PC-3 (cell line): Measurements from ENCODE around the gene LRCH1. TPM values are rescaled to one million over a fixed set of nuclear protein-coding genes. Genes with fewer than 3 reads are reported as not detected.
A peak's percentile ranks its signal among the peaks of the same experiment; 100 is the strongest.

ENCODE experiments used
- ATAC-seq: fragments of 200-7000 bp; cut with Tn5 transposase; 2 replicates; pipeline ENCODE4 v1.9.1; 2020; ENCODE audit warnings: mild to moderate bottlenecking, moderate library complexity
- BruUV-seq: library from RNA; stranded (reverse); fragments of 400-500 nt; replicated peaks from 2 replicates; lab custom pipeline; 2021; lab: Mats Ljungman, UMichigan
- CTCF ChIA-PET: fragments of 300-600 bp; sonication (Branson Sonifier 250); formaldehyde crosslinking; loops from one replicate; lab custom pipeline; 2022; ENCODE audit warnings: antibody characterized with exemption; lab: Charles Lee
- POLR2A ChIA-PET: fragments of 300-600 bp; sonication (Branson Sonifier 250); formaldehyde crosslinking; loops from one replicate; lab custom pipeline; 2022; ENCODE audit warnings: antibody characterized with exemption; ENCODE audit not compliant: unreplicated experiment; lab: Charles Lee
- DNase-seq: peaks from one replicate; pipeline ENCODE4 v3.0.0-alpha.2; 2015
- H2AFZ ChIP-seq: fragments of 300-600 bp; sonication (generic); 2 replicates; pipeline ENCODE4 v1.6.0; 2016; ENCODE audit warnings: antibody characterized with exemption, low read length
- H3F3A ChIP-seq: fragments of 300-600 bp; sonication (generic); one replicate; pipeline ENCODE4 v1.6.0; 2017; ENCODE audit warnings: antibody characterized with exemption, low read length, control low read depth, mild to moderate bottlenecking; ENCODE audit not compliant: unreplicated experiment
- H3K27ac ChIP-seq: fragments of 300-600 bp; sonication (generic); 2 replicates; pipeline ENCODE4 v1.5.1; 2016; ENCODE audit warnings: mild to moderate bottlenecking, low read length
- H3K27me3 ChIP-seq: fragments of 300-600 bp; sonication (generic); 2 replicates; pipeline ENCODE4 v1.6.1; 2016; ENCODE audit warnings: low read length, mixed read lengths
- H3K36me3 ChIP-seq: fragments of 300-600 bp; sonication (generic); 2 replicates; pipeline ENCODE4 v1.6.1; 2016; ENCODE audit warnings: low read depth, mixed run types, low read length, mixed read lengths
- H3K4me1 ChIP-seq: fragments of 300-600 bp; sonication (generic); 2 replicates; pipeline ENCODE4 v1.5.1; 2016; ENCODE audit warnings: low read length; ENCODE audit not compliant: insufficient read depth
- H3K4me2 ChIP-seq: fragments of 300-600 bp; sonication (generic); 2 replicates; pipeline ENCODE4 v1.6.0; 2016; ENCODE audit warnings: low read length
- H3K4me3 ChIP-seq: fragments of 300-600 bp; sonication (generic); 2 replicates; pipeline ENCODE4 v1.5.1; 2016; ENCODE audit warnings: mild to moderate bottlenecking, low read length, mixed read lengths
- H3K79me2 ChIP-seq: fragments of 300-600 bp; sonication (generic); 2 replicates; pipeline ENCODE4 v1.6.1; 2017; ENCODE audit warnings: low read length, mixed read lengths
- H3K9ac ChIP-seq: fragments of 300-600 bp; sonication (generic); 2 replicates; pipeline ENCODE4 v1.6.0; 2016; ENCODE audit warnings: mild to moderate bottlenecking, low read length
- H3K9me2 ChIP-seq: fragments of 300-600 bp; sonication (generic); replicated peaks from 2 replicates; pipeline ENCODE4 v1.6.1; 2016; ENCODE audit warnings: mixed run types, low read length, mixed read lengths
- H3K9me3 ChIP-seq: fragments of 300-600 bp; sonication (generic); 2 replicates; pipeline ENCODE4 v1.6.1; 2016; ENCODE audit warnings: low read length, mixed read lengths
- H4K20me1 ChIP-seq: fragments of 300-600 bp; sonication (generic); 2 replicates; pipeline ENCODE4 v1.6.1; 2016; ENCODE audit warnings: low read length, mixed read lengths
- CTCF ChIP-seq: fragments of 300-600 bp; sonication (generic); conservative IDR thresholded peaks from 2 replicates; pipeline ENCODE4 v1.5.1; 2017; ENCODE audit warnings: antibody characterized with exemption, low read depth, mild to moderate bottlenecking, low read length
- EZH2 ChIP-seq: fragments of 300-600 bp; sonication (generic); IDR thresholded peaks from one replicate; pipeline ENCODE4 v1.6.1; 2017; ENCODE audit warnings: antibody characterized with exemption, mild to moderate bottlenecking, low read length; ENCODE audit not compliant: unreplicated experiment
- EZH2phosphoT487 ChIP-seq: fragments of 300-600 bp; sonication (generic); IDR thresholded peaks from 2 replicates; pipeline ENCODE4 v1.6.1; 2018; ENCODE audit warnings: mild to moderate bottlenecking, antibody characterized with exemption, low read length, borderline replicate concordance
- intact Hi-C: fragments of 100-400 bp; cut with micrococcal nuclease; formaldehyde crosslinking; loops from 2 replicates; pipeline ENCODE4 v1.9.0; 2023
- total RNA-seq: library from RNA; depleted of rRNA; stranded (reverse); fragments of >200 nt; gene quantifications from 2 replicates; pipeline ENCODE4 v1.2.3, GENCODE V29; 2014

Gene LRCH1
- total RNA-seq, 1 experiment from 2014 or later, result 4.3 TPM

- no peak overlapping the region for H3K9ac ChIP-seq
Measured at GRCh38 chr13:46551410-46552302, 1.3 kb upstream of the LRCH1 start.

DNA sequence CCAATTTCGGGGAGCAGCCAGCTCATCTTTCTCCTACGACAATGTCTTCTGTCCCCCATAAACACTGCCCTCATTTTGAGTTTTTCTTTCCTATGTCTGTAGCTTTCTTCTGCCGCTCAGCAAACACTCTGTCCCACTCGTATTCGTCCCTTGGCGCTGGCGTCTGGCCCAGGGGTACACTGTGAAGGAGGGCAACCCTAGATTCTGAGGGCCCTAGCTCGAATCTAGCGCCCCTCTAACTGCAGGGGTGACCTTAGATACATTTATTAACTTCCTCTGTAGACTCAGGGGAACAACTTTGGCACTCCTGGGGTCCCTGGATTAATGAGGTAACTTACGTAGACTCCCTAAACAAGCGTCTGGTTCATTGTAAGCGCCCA lies 677 bp upstream of the LRCH1 start:
- Histone ChIP-seq H3K4me1 (peaks cover 20% of the 10 kb centered on the region), H3K9ac (peak overlapping the region; percentile 91), H3K4me3 (peak overlapping the region; percentile 77), H3K27me3 (no peaks in the 10 kb centered on the region), H3K9me3 (no peaks in the 10 kb centered on the region), H3K36me3 (no peaks in the 10 kb centered on the region; the same call in 1 of the 2 replicates), H3K9me2 (no peaks in the 10 kb centered on the region), H3K4me2 (peak overlapping the region; percentile 95), H4K20me1 (peaks cover 11% of the 10 kb centered on the region; the same call in 1 of the 2 replicates), H3K79me2 (peaks cover 41% of the 10 kb centered on the region), H2AFZ (peak overlapping the region; percentile 96), H3K27ac (no peak overlapping the region), H3F3A (no peaks in the 10 kb centered on the region)
- no peak for DNase-seq
- no peak for TF ChIP-seq EZH2phosphoT487
- no peak for TF ChIP-seq CTCF
- TF ChIP-seq EZH2, result no peak
- ChIA-PET CTCF (interaction anchor here (0.7 to 1.0 kb wide), 2 partner anchors 51 to 169 kb away, joined by 3 to 6 read pairs; no protein-coding TSS in a partner anchor), POLR2A (no interaction called here)
- ATAC-seq, result no peak
- intact Hi-C loops, result loop anchor here (5.0 to 10.0 kb wide), 2 partner anchors 50 to 113 kb away; no protein-coding TSS in a partner anchor
- BruUV-seq, result no TSS peak

More at GRCh38 chr13:46551410-46552302, 1.3 kb upstream of the LRCH1 start:
- TF ChIP-seq EZH2 (no peak), CTCF (peak; percentile 82), EZH2phosphoT487 (no peak)
- ChIA-PET CTCF (interaction anchor here (0.7 to 1.0 kb wide), 2 partner anchors 51 to 169 kb away, joined by 3 to 6 read pairs; no protein-coding TSS in a partner anchor), POLR2A (no interaction called here)
- peak overlapping the region; percentile 77 for H3K4me3 ChIP-seq
- H3K9me2 ChIP-seq, result no peaks in the 10 kb centered on the region
- peak; percentile 76 for DNase-seq
- H3K4me2 ChIP-seq, result peak overlapping the region; percentile 95
- BruUV-seq, result no TSS peak
- no peaks in the 10 kb centered on the region for H3K27me3 ChIP-seq
- H3F3A ChIP-seq, result no peaks in the 10 kb centered on the region
- peak; percentile 31 for ATAC-seq
- H3K4me1 ChIP-seq, result peaks cover 20% of the 10 kb centered on the region
- no peaks in the 10 kb centered on the region; the same call in 1 of the 2 replicates for H3K36me3 ChIP-seq
- peak overlapping the region; percentile 96 for H2AFZ ChIP-seq
- H3K9me3 ChIP-seq, result no peaks in the 10 kb centered on the region
- H3K79me2 ChIP-seq, result peaks cover 35% of the 10 kb centered on the region
- H3K27ac ChIP-seq, result no peak overlapping the region
- peaks cover 9% of the 10 kb centered on the region; the same call in 1 of the 2 replicates for H4K20me1 ChIP-seq
- intact Hi-C loops, result loop anchor here (1.0 to 10.0 kb wide), 4 partner anchors 51 to 170 kb away; no protein-coding TSS in a partner anchor
